NCI-H146 treated with DMSO at 0.1 percent for 48 hours (cell line): ENCODE measurements around the gene EFCC1.
"Not testable (repeated sequence)": the region's sequence is repeated elsewhere in the genome, so short reads cannot be mapped to it uniquely, and the experiment has no call there.

Experiments used
- DNase-seq: peaks from one replicate; lab custom pipeline; 2025; ENCODE audit not compliant: unreplicated experiment; lab: John Stamatoyannopoulos, UW

The EFCC1 gene

GRCh38 chr3:129069313-129070085 lies 68.4 kb downstream of the EFCC1 start:
- DNase-seq, result not testable (repeated sequence)

- no peak for DNase-seq
Measured at GRCh38 chr3:129070086-129070885, 69.2 kb downstream of the EFCC1 start.

GRCh38 chr3:129077222-129077621 lies 76.1 kb downstream of the EFCC1 start:
- DNase-seq, result no peak

- no peak for DNase-seq
Measured at GRCh38 chr3:129078510-129078909, 77.4 kb downstream of the EFCC1 start.

- no peak for DNase-seq
Measured at GRCh38 chr3:129081503-129081902, 80.4 kb downstream of the EFCC1 start.

GRCh38 chr3:129082026-129082425 lies 80.9 kb downstream of the EFCC1 start:
- DNase-seq, result no peak

GRCh38 chr3:129084501-129084900 lies 83.4 kb downstream of the EFCC1 start:
- no peak for DNase-seq

GRCh38 chr3:129085165-129085715 lies 84.1 kb downstream of the EFCC1 start:
- no peak for DNase-seq

GRCh38 chr3:129085818-129086217 lies 84.7 kb downstream of the EFCC1 start:
- DNase-seq, result no peak

GRCh38 chr3:129087138-129087702 lies 86.1 kb downstream of the EFCC1 start:
- DNase-seq, result no peak

GRCh38 chr3:129087904-129088303 lies 86.8 kb downstream of the EFCC1 start:
- peak; percentile 20 for DNase-seq

GRCh38 chr3:129088312-129088711 lies 87.2 kb downstream of the EFCC1 start:
- DNase-seq, result not testable (repeated sequence)
